Mesenchymal stem cell (in vitro differentiated cells and primary cell): ENCODE measurements around the gene PLEKHH1.

ENCODE experiments used
- DNase-seq: peaks from one replicate; pipeline ENCODE4 v3.0.0-alpha.2; 2013
- H2AFZ ChIP-seq: one replicate; pipeline ENCODE4 v1.6.1; 2013; ENCODE audit warnings: low read depth, mild to moderate bottlenecking, control low read depth, inconsistent platforms, low read length, moderate library complexity
- H2AK5ac ChIP-seq: 2 replicates; pipeline ENCODE4 v1.6.1; 2013; ENCODE audit warnings: low read length, moderate library complexity, mild to moderate bottlenecking, inconsistent platforms; ENCODE audit not compliant: severe bottlenecking
- H2BK120ac ChIP-seq: one replicate; pipeline ENCODE4 v1.6.1; 2013; ENCODE audit warnings: low read depth, mild to moderate bottlenecking, inconsistent platforms, low read length, moderate library complexity
- H2BK12ac ChIP-seq, 2 experiments: one replicate each; pipeline ENCODE4 v1.6.1; 2013; ENCODE audit warnings: inconsistent platforms in 2 of 2, low read length in 2 of 2, mild to moderate bottlenecking in 2 of 2, moderate library complexity in 2 of 2, control low read depth in 1 of 2
- H2BK15ac ChIP-seq: one replicate; pipeline ENCODE4 v1.6.1; 2013; ENCODE audit warnings: mild to moderate bottlenecking, low read depth, inconsistent platforms; ENCODE audit not compliant: poor library complexity, severe bottlenecking
- H2BK5ac ChIP-seq: 2 replicates; pipeline ENCODE4 v1.6.1; 2013; ENCODE audit warnings: low read depth, mild to moderate bottlenecking, low read length, control low read depth, inconsistent platforms; ENCODE audit not compliant: poor library complexity, severe bottlenecking
- H3K14ac ChIP-seq, 2 experiments: one replicate each; pipeline ENCODE4 v1.6.1; 2013; ENCODE audit warnings: inconsistent platforms in 2 of 2, low read length in 2 of 2, control low read depth in 1 of 2, mild to moderate bottlenecking in 1 of 2, moderate library complexity in 1 of 2
- H3K18ac ChIP-seq, 2 experiments: one replicate each; pipeline ENCODE4 v1.6.1; 2013; ENCODE audit warnings: inconsistent platforms in 2 of 2, low read length in 2 of 2, control low read depth in 1 of 2, low read depth in 1 of 2, mild to moderate bottlenecking in 1 of 2
- H3K23ac ChIP-seq, 2 experiments: one replicate each; pipeline ENCODE4 v1.6.1; 2013; ENCODE audit warnings: inconsistent platforms in 2 of 2, low read length in 2 of 2, mild to moderate bottlenecking in 2 of 2, moderate library complexity in 2 of 2, control low read depth in 1 of 2
- H3K27ac ChIP-seq: 2 replicates; pipeline ENCODE4 v1.5.1; 2013; ENCODE audit warnings: mild to moderate bottlenecking, moderate library complexity, low read length, control low read depth, inconsistent platforms; ENCODE audit not compliant: poor library complexity, severe bottlenecking
- H3K27me3 ChIP-seq, 2 experiments: 2 replicates each; pipeline versions ENCODE4 v1.6.1 to v1.7.0; 2013; ENCODE audit warnings: low read length in 2 of 2, mild to moderate bottlenecking in 2 of 2, moderate library complexity in 2 of 2, control low read depth in 1 of 2, inconsistent platforms in 1 of 2; ENCODE audit not compliant: control insufficient read depth in 1 of 2, insufficient read depth in 1 of 2
- H3K36me3 ChIP-seq, 2 experiments: 2 replicates each; pipeline versions ENCODE4 v1.6.1 to v1.7.0; 2013; ENCODE audit warnings: low read length in 2 of 2, control low read depth in 1 of 2, inconsistent platforms in 1 of 2, low read depth in 1 of 2, mild to moderate bottlenecking in 1 of 2; ENCODE audit not compliant: insufficient read depth in 2 of 2, control insufficient read depth in 1 of 2
- H3K4ac ChIP-seq, 2 experiments: one replicate each; pipeline ENCODE4 v1.6.1; 2013; ENCODE audit warnings: inconsistent platforms in 2 of 2, low read length in 2 of 2, mild to moderate bottlenecking in 2 of 2, moderate library complexity in 2 of 2, control low read depth in 1 of 2, low read depth in 1 of 2
- H3K4me1 ChIP-seq: 2 replicates; pipeline ENCODE4 v1.6.1; 2013; ENCODE audit warnings: low read depth, low read length, control low read depth; ENCODE audit not compliant: control insufficient read depth, insufficient read depth
- H3K4me2 ChIP-seq: 2 replicates; pipeline ENCODE4 v1.6.1; 2013; ENCODE audit warnings: low read length, mild to moderate bottlenecking, inconsistent platforms; ENCODE audit not compliant: poor library complexity, severe bottlenecking
- H3K4me3 ChIP-seq, 2 experiments: 2 replicates each; pipeline versions ENCODE4 v1.5.1 to v1.7.0; 2013; ENCODE audit warnings: low read length in 2 of 2, mild to moderate bottlenecking in 2 of 2, control low read depth in 1 of 2, low read depth in 1 of 2; ENCODE audit not compliant: insufficient read depth in 1 of 2
- H3K79me1 ChIP-seq: replicated peaks from 2 replicates; pipeline ENCODE4 v1.6.1; 2013; ENCODE audit warnings: mild to moderate bottlenecking, control low read depth, low read length, inconsistent platforms; ENCODE audit not compliant: poor library complexity, severe bottlenecking
- H3K9ac ChIP-seq: 2 replicates; pipeline ENCODE4 v1.7.0; 2013; ENCODE audit warnings: mild to moderate bottlenecking, low read length, moderate library complexity
- H3K9me3 ChIP-seq: 2 replicates; pipeline ENCODE4 v1.7.0; 2013; ENCODE audit warnings: mild to moderate bottlenecking, low read length; ENCODE audit not compliant: control insufficient read depth
- H4K8ac ChIP-seq: one replicate; pipeline ENCODE4 v1.6.1; 2013; ENCODE audit warnings: inconsistent platforms, mild to moderate bottlenecking, low read length, moderate library complexity
- H4K91ac ChIP-seq: one replicate; pipeline ENCODE4 v1.6.1; 2013; ENCODE audit warnings: mild to moderate bottlenecking, low read length, inconsistent platforms
- WGBS: methylation state at CpG from one replicate; pipeline ENCODE4 v1.1.7; 2013; ENCODE audit warnings: mixed read lengths; 5-methylcytosine and 5-hydroxymethylcytosine counted together

PLEKHH1 gene

DNA sequence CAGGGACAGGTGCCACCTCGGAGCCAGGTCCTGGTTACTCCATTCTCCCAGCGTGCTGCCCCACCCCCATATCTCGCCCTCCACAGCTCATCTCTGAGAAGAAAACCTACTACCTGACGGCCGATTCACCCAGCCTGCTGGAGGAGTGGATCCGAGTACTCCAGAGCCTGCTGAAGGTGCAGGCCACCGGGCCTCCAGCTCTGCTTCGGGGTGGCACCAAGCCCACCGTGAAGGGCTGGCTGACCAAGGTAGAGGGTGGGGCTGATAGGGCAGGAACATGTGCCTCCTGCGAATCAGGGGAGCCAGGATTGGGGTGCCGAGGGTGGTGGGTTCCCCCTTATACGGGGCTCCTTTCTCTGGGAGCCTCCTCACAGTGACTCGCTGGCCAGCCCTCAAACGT is 41.1 kb downstream of the PLEKHH1 start:
- Histone ChIP-seq H2BK5ac (no peak overlapping the region), H2AK5ac (no peak overlapping the region), H4K91ac (no peak overlapping the region), H3K27ac (no peak overlapping the region), H3K4me1 (peaks cover 13% of the 10 kb centered on the region), H3K23ac (no peak overlapping the region), H3K27me3 (peaks cover 0 to 8% of the 10 kb centered on the region in 2 experiments), H3K4ac (no peak overlapping the region), H2AFZ (no peak overlapping the region), H2BK15ac (no peak overlapping the region), H2BK12ac (no peak overlapping the region), H4K8ac (no peak overlapping the region), H3K79me1 (no peaks in the 10 kb centered on the region), H3K9ac (no peak overlapping the region), H2BK120ac (no peak overlapping the region), H3K18ac (no peak overlapping the region), H3K4me2 (no peak overlapping the region), H3K14ac (no peak overlapping the region), H3K9me3 (no peaks in the 10 kb centered on the region), H3K4me3 (no peak overlapping the region), H3K36me3 (peaks cover 0 to 47% of the 10 kb centered on the region in 2 experiments)
- 82% methylated on average over 14 of the region's 14 CpGs for WGBS
- DNase-seq = no peak

DNA sequence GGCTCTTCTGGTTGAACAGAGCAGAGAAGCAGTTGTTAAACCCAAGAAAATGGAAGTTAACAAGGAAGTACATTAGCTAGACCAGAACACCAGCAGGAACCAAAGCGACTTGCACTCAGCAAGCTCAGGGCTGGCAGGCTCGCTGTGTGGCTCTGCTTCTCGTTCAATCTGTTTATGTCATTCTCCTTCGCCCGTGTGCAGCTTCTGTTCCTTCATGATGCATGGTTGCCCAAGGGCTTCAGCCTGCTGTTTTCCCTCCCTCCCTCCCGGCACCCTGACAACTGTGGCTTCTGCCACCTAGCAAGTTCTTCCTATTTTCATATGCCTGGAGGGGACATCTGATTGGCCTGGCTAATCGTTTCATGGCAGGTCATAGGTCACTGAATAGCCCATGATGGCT is 41.7 kb downstream of the PLEKHH1 start:
- no peak overlapping the region for H2BK12ac ChIP-seq
- H2AK5ac ChIP-seq = no peak overlapping the region
- H2BK15ac ChIP-seq = no peak overlapping the region
- H3K4me3 ChIP-seq = no peak overlapping the region
- no peaks in the 10 kb centered on the region for H3K79me1 ChIP-seq
- no peak overlapping the region for H3K23ac ChIP-seq
- no peak overlapping the region for H2BK120ac ChIP-seq
- peaks cover 13% of the 10 kb centered on the region for H3K4me1 ChIP-seq
- H3K4me2 ChIP-seq = no peak overlapping the region
- H2BK5ac ChIP-seq = no peak overlapping the region
- H3K14ac ChIP-seq = no peak overlapping the region
- WGBS = 90% methylated on average over 7 of the region's 7 CpGs
- no peak overlapping the region for H3K9ac ChIP-seq
- H3K9me3 ChIP-seq = no peaks in the 10 kb centered on the region
- H4K91ac ChIP-seq = no peak overlapping the region
- H3K4ac ChIP-seq = no peak overlapping the region
- DNase-seq = no peak
- no peak overlapping the region for H2AFZ ChIP-seq
- H3K27ac ChIP-seq = no peak overlapping the region
- H4K8ac ChIP-seq = no peak overlapping the region
- no peak overlapping the region for H3K18ac ChIP-seq
- H3K36me3 ChIP-seq = peaks cover 0 to 48% of the 10 kb centered on the region in 2 experiments
- H3K27me3 ChIP-seq = peaks cover 0 to 7% of the 10 kb centered on the region in 2 experiments

DNA sequence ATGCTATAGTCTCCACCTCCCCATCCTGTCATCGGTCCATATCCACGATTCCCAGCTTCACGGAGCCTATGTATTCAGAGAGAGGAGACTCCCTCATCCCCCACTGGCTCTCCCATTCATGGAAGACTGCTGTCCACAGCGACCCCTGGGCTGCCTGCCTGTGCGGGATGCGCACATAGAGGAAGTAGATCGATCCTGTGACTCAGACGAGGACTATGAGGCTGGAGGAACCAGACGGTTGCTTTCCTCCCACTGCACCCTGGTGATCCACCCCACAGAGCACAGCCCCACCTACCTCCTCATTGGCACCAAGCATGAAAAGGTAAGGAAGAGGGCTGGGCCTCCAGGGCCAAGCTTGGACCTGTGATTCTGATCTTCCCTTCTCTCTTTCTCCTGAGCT is 42.6 kb downstream of the PLEKHH1 start:
- H3K4ac ChIP-seq = no peak overlapping the region
- WGBS = 80% methylated on average over 9 of the region's 9 CpGs
- no peak overlapping the region for H3K9ac ChIP-seq
- H3K36me3 ChIP-seq = peaks cover 0 to 53% of the 10 kb centered on the region in 2 experiments
- no peak overlapping the region for H2BK12ac ChIP-seq
- H2BK5ac ChIP-seq = no peak overlapping the region
- DNase-seq = no peak
- H3K27me3 ChIP-seq = peaks cover 0 to 7% of the 10 kb centered on the region in 2 experiments
- H3K9me3 ChIP-seq = no peaks in the 10 kb centered on the region
- H3K4me3 ChIP-seq = no peak overlapping the region
- H3K18ac ChIP-seq = no peak overlapping the region
- H3K4me1 ChIP-seq = peaks cover 13% of the 10 kb centered on the region
- H2AFZ ChIP-seq = no peak overlapping the region
- no peak overlapping the region for H3K4me2 ChIP-seq
- no peak overlapping the region for H3K23ac ChIP-seq
- no peak overlapping the region for H3K14ac ChIP-seq
- H2BK15ac ChIP-seq = no peak overlapping the region
- H2BK120ac ChIP-seq = no peak overlapping the region
- no peak overlapping the region for H2AK5ac ChIP-seq
- H4K8ac ChIP-seq = no peak overlapping the region
- H4K91ac ChIP-seq = no peak overlapping the region
- H3K79me1 ChIP-seq = no peaks in the 10 kb centered on the region
- H3K27ac ChIP-seq = no peak overlapping the region

DNA sequence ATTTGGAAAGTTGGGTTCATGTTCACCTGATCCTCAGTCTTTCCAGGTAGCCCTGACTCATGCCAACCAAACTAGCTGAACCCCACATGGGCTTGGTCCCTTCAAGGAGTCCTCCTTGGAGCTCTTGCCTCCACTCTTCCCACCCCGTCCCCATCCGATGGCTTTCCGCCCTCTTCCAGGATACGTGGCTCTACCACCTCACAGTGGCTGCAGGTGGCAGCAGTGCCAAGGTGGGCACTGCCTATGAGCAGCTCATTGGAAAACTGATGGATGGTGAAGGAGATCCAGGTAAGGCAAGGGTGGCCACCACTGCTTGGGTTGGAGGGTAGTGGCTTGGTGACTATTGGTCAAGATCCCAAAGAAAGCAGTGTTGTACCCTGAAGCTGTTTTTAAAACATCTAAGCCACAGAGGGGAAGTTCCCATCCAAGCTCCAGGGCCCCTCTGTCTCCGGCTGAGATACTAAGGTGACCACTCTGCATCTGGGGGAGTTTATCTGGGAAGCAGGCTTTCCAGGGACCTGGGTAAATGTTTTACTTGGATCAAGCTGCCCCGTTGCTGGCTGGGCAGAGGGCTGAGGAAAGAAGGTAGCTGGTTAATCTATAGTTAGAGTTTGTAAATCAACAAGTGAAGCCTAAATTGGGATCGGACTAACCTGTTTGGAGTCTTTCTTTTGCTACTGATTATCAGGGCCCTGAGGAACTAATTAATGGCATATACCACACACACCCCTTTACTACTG is 43.3 kb downstream of the PLEKHH1 start:
- Histone ChIP-seq H3K27me3 (peaks cover 0 to 7% of the 10 kb centered on the region in 2 experiments), H3K14ac (no peak overlapping the region), H2BK120ac (no peak overlapping the region), H3K4me3 (no peak overlapping the region), H4K8ac (no peak overlapping the region), H3K9me3 (no peaks in the 10 kb centered on the region), H3K4me2 (no peak overlapping the region), H2BK15ac (no peak overlapping the region), H3K79me1 (no peaks in the 10 kb centered on the region), H3K36me3 (peaks cover 0 to 58% of the 10 kb centered on the region in 2 experiments), H3K27ac (no peak overlapping the region), H2AFZ (no peak overlapping the region), H3K23ac (no peak overlapping the region), H3K4me1 (peaks cover 13% of the 10 kb centered on the region), H3K4ac (no peak overlapping the region), H2BK5ac (no peak overlapping the region), H3K9ac (no peak overlapping the region), H2BK12ac (no peak overlapping the region), H4K91ac (no peak overlapping the region), H2AK5ac (no peak overlapping the region), H3K18ac (no peak overlapping the region)
- no peak for DNase-seq
- 98% methylated on average over 7 of the region's 7 CpGs for WGBS
